OCI-LY3 (cell line): ENCODE data around the gene TTL.

ENCODE experiments used
- H2AFZ ChIP-seq: fragments of 200-600, 300-600 bp; shearing (Covaris generic); 2 replicates; pipeline ENCODE4 v1.6.0; 2014; ENCODE audit warnings: antibody characterized with exemption, low read depth, low read length
- H3K27ac ChIP-seq: fragments of 200-600, 300-600 bp; sonication (generic); 2 replicates; pipeline ENCODE4 v1.5.1; 2014; ENCODE audit warnings: mild to moderate bottlenecking, low read length, moderate library complexity, mixed read lengths
- H3K27me3 ChIP-seq: fragments of 200-600, 300-600 bp; sonication (generic); 2 replicates; pipeline ENCODE4 v1.6.1; 2014; ENCODE audit warnings: low read depth, low read length, mixed read lengths
- H3K36me3 ChIP-seq: fragments of 200-600, 300-600 bp; sonication (generic); replicated peaks from 2 replicates; pipeline ENCODE3; 2014; ENCODE audit warnings: low read depth, low read length, mixed read lengths
- H3K4me1 ChIP-seq: fragments of 300-600, 200-600 bp; sonication (generic); 2 replicates; pipeline ENCODE4 v1.6.1; 2014; ENCODE audit warnings: low read length, mixed read lengths
- H3K4me2 ChIP-seq: fragments of 200-600, 300-600 bp; sonication (generic); 2 replicates; pipeline ENCODE4 v1.6.1; 2014; ENCODE audit warnings: low read length, mixed read lengths
- H3K4me3 ChIP-seq: fragments of 300-600, 200-600 bp; sonication (generic); 2 replicates; pipeline ENCODE4 v1.5.1; 2014; ENCODE audit warnings: antibody characterized with exemption, mild to moderate bottlenecking, low read length, moderate library complexity
- H3K79me2 ChIP-seq: fragments of 300-600, 200-600 bp; shearing (Covaris generic); 2 replicates; pipeline ENCODE4 v1.6.1; 2014; ENCODE audit warnings: mild to moderate bottlenecking, low read length, mixed read lengths
- H3K9ac ChIP-seq: fragments of 300-600, 200-600 bp; shearing (Covaris generic); 2 replicates; pipeline ENCODE4 v1.6.0; 2014; ENCODE audit warnings: mild to moderate bottlenecking, low read length, moderate library complexity
- H3K9me3 ChIP-seq: fragments of 200-600, 300-600 bp; shearing (Covaris generic); 2 replicates; pipeline ENCODE4 v1.6.1; 2014; ENCODE audit warnings: low read length, mixed read lengths; ENCODE audit not compliant: insufficient read depth
- H4K20me1 ChIP-seq: fragments of 200-600, 300-600 bp; sonication (generic); 2 replicates; pipeline ENCODE4 v1.6.1; 2016; ENCODE audit warnings: low read length, mixed read lengths; ENCODE audit not compliant: insufficient read depth
- CTCF ChIP-seq: fragments of 200-600, 300-600 bp; sonication (generic); IDR thresholded peaks from 2 replicates; pipeline ENCODE4 v1.5.1; 2014; ENCODE audit warnings: antibody characterized with exemption, low read length, low read depth
- EZH2phosphoT487 ChIP-seq: fragments of 200-600 bp; shearing (Covaris generic); IDR thresholded peaks from 2 replicates; pipeline ENCODE4 v1.6.1; 2018; ENCODE audit warnings: antibody characterized with exemption, mixed run types, low read depth

Gene TTL

GRCh38 chr2:112451317-112451716 lies 30.6 kb upstream of the TTL start:
- Histone ChIP-seq H3K27me3 (no peaks in the 10 kb centered on the region), H3K27ac (no peak overlapping the region), H4K20me1 (no peaks in the 10 kb centered on the region), H2AFZ (no peak overlapping the region), H3K9me3 (no peaks in the 10 kb centered on the region), H3K79me2 (no peaks in the 10 kb centered on the region), H3K4me3 (no peak overlapping the region), H3K4me1 (no peaks in the 10 kb centered on the region), H3K36me3 (no peaks in the 10 kb centered on the region), H3K4me2 (no peak overlapping the region), H3K9ac (no peak overlapping the region)
- TF ChIP-seq CTCF (no peak), EZH2phosphoT487 (no peak)

DNA sequence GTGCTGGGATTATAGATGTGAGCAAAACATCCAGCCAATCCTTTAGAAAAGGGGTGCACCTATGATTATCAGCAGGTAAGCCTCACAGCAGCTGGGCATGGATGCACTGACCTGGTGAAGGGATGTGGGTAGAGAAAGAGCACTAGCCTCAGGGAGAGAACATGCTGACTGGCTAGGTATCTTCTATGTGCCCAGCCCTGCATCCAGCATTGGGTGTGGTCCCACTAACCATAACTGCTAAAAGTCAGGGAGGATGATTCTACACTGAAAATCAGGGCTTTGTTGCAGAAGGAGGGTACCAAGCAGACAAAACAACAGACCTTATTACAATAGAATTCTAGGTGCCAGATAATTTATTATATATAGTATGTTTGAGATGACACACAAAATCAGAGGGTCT lies 27.4 kb upstream of the TTL start:
- Histone ChIP-seq H3K36me3 (no peaks in the 10 kb centered on the region), H4K20me1 (no peaks in the 10 kb centered on the region), H3K4me3 (no peak overlapping the region), H3K4me1 (no peaks in the 10 kb centered on the region), H3K27me3 (no peaks in the 10 kb centered on the region), H3K27ac (no peak overlapping the region), H3K9me3 (no peaks in the 10 kb centered on the region), H2AFZ (no peak overlapping the region), H3K79me2 (no peaks in the 10 kb centered on the region), H3K4me2 (no peak overlapping the region), H3K9ac (no peak overlapping the region)
- TF ChIP-seq CTCF (no peak), EZH2phosphoT487 (no peak)

DNA sequence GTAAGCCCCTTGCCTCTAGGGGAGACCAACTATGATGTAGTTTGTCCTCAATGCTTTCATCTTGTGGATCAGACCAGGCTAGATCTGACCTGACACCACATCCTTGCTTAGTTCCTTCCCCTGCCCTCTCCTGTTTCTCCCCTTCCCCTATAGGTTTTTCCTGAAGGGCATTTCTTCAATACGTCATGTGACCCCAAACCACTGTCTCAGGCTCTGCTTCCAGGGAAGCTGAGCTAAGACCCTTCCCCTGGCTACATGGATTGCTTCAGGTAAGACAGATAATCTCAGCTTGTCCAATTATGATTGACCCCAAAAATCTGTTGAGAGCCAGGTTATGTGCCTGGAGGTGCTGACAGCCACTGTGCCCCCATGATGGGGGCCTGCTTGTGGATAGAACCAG lies 22.6 kb upstream of the TTL start:
- Histone ChIP-seq H3K4me2 (no peak overlapping the region), H4K20me1 (no peaks in the 10 kb centered on the region), H3K9ac (no peak overlapping the region), H3K27me3 (peaks cover 8% of the 10 kb centered on the region; the same call in 1 of the 2 replicates), H2AFZ (no peak overlapping the region; the same call in 1 of the 2 replicates), H3K36me3 (no peaks in the 10 kb centered on the region), H3K27ac (no peak overlapping the region), H3K9me3 (no peaks in the 10 kb centered on the region), H3K4me3 (no peak overlapping the region), H3K79me2 (no peaks in the 10 kb centered on the region), H3K4me1 (no peaks in the 10 kb centered on the region)
- no peak for TF ChIP-seq CTCF
- TF ChIP-seq EZH2phosphoT487 = no peak

GRCh38 chr2:112462178-112462577 lies 19.8 kb upstream of the TTL start:
- H3K9me3 ChIP-seq = no peaks in the 10 kb centered on the region
- TF ChIP-seq EZH2phosphoT487 (no peak), CTCF (no peak)
- H4K20me1 ChIP-seq = no peaks in the 10 kb centered on the region
- H3K27me3 ChIP-seq = peaks cover 11% of the 10 kb centered on the region; the same call in 1 of the 2 replicates
- H3K79me2 ChIP-seq = no peaks in the 10 kb centered on the region
- H3K4me2 ChIP-seq = no peak overlapping the region
- H2AFZ ChIP-seq = no peak overlapping the region
- H3K9ac ChIP-seq = no peak overlapping the region
- no peak overlapping the region for H3K4me3 ChIP-seq
- H3K27ac ChIP-seq = no peak overlapping the region
- H3K4me1 ChIP-seq = no peaks in the 10 kb centered on the region
- no peaks in the 10 kb centered on the region for H3K36me3 ChIP-seq
